HUES64 (cell line): Measurements from ENCODE around the gene CNOT4.
A peak's percentile ranks its signal among the peaks of the same experiment; 100 is the strongest.
"Not testable (repeated sequence)": the region's sequence is repeated elsewhere in the genome, so short reads cannot be mapped to it uniquely, and the experiment has no call there.

ENCODE experiments used
- H3K27ac ChIP-seq: 2 replicates; pipeline ENCODE4 v1.7.0; 2013; ENCODE audit warnings: low read depth, low read length, inconsistent platforms
- H3K27me3 ChIP-seq: 2 replicates; pipeline ENCODE4 v1.6.1; 2013; ENCODE audit warnings: mild to moderate bottlenecking, low read length; ENCODE audit not compliant: insufficient read depth
- H3K36me3 ChIP-seq: 2 replicates; pipeline ENCODE4 v1.6.1; 2013; ENCODE audit warnings: mild to moderate bottlenecking, low read length; ENCODE audit not compliant: insufficient read depth
- H3K4me1 ChIP-seq: 2 replicates; pipeline ENCODE4 v1.6.1; 2013; ENCODE audit warnings: mild to moderate bottlenecking, low read length, moderate library complexity; ENCODE audit not compliant: insufficient read depth
- H3K4me3 ChIP-seq: 2 replicates; pipeline ENCODE4 v1.5.1; 2013; ENCODE audit warnings: mild to moderate bottlenecking, low read length, moderate library complexity
- H3K9ac ChIP-seq: 2 replicates; pipeline ENCODE4 v1.6.1; 2013; ENCODE audit warnings: mild to moderate bottlenecking, low read depth, low read length
- H3K9me3 ChIP-seq: 2 replicates; pipeline ENCODE4 v1.6.1; 2013; ENCODE audit warnings: low read depth, low read length; ENCODE audit not compliant: insufficient read depth
- WGBS: fragments of 150-250, 120-280 bp; methylation state at CpG from one replicate; pipeline ENCODE4 v1.1.7; 2013; ENCODE audit warnings: missing lambda C conversion rate; 5-methylcytosine and 5-hydroxymethylcytosine counted together

CNOT4 gene

DNA sequence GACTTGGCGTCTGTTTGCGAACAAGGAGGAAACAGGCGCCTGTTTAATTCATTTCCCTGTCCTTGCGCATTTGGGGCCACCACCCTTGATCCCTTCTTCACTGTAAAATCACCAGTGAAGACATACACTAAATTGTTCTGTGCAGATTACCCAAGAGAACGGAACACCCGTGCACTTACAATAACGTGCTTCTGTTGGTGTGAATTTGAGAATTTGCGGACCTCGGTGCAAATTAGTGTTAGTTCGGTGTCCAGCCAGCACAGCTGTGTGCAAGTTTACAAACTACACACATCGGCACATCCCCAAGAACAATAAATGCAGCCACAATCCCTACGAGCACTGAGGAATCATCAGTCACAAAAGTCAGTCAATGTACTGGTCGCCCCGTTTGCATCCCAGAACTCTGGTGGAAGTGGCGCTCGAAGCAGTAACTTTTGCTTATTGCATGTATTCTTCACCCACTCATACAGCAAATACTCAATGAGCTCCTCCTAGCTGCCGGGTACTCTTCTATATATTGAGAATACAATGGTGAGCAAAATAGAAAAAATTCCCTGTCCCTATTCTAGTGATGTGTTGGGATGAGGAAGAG is 786 bp upstream of the CNOT4 start:
- H3K27me3 ChIP-seq, result peaks cover 7% of the 10 kb centered on the region; the same call in 1 of the 2 replicates
- no peaks in the 10 kb centered on the region for H3K36me3 ChIP-seq
- no peak overlapping the region for H3K27ac ChIP-seq
- no peaks in the 10 kb centered on the region for H3K9me3 ChIP-seq
- H3K9ac ChIP-seq, result peak overlapping the region; percentile 75
- peaks cover 12% of the 10 kb centered on the region for H3K4me1 ChIP-seq
- peak overlapping the region; percentile 84 for H3K4me3 ChIP-seq
- 12% methylated on average over 16 of the region's 17 CpGs for WGBS

DNA sequence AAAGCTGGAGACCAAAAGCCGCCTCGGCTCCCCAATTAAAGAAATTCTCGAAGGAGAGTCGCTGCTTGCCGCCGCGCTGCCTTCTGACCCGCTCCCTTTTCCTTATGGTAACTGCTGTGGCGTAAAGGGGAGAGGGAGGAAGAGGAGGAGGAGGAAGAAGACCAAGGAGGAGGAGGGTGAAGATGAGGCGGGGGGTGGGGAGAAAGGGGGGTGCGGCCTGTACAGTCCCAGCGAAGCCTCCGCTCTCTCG is 388 bp downstream of the CNOT4 start:
- H3K9me3 ChIP-seq, result no peaks in the 10 kb centered on the region
- H3K4me3 ChIP-seq, result peak overlapping the region; percentile 84
- H3K27ac ChIP-seq, result peak overlapping the region; percentile 96
- WGBS, result under 1% methylated on average over 14 of the region's 14 CpGs
- H3K4me1 ChIP-seq, result peaks cover 12% of the 10 kb centered on the region
- H3K9ac ChIP-seq, result peak overlapping the region; percentile 99
- H3K27me3 ChIP-seq, result peaks cover 7% of the 10 kb centered on the region; the same call in 1 of the 2 replicates
- H3K36me3 ChIP-seq, result no peaks in the 10 kb centered on the region

DNA sequence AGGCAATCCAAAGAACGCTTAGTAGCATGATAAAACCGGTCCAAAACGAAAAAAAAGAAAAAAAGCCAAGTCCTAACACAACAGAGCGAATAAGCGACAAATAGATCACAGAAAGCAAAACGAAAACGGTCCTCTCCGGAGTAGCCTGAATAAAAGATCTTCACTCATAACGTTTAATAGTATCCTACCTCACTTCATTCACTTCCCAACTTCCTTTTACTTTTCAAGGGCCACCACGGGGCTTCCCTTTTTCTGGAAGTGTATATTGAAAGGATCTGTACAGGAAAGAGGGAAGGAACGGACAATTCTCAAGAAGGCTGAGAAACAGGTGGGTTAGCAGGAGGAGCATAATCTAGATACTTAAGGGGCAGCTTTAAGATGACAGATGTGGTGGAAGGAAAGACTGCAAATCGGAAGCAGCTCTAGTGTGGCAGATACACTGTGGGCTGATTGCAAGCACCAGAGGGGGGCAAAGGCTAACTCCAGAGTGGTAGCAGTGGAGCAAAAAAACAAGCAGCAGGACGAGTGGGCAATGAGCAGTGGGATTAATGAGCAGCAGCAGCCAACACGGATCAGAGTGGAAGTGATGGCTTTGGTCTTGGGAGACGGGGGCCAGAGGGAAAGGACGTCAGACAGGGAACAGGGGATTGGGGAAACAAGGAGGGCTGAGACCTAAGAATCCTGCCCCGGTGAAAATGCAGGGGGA is 866 bp downstream of the CNOT4 start:
- Histone ChIP-seq H3K9me3 (no peaks in the 10 kb centered on the region), H3K27ac (peak overlapping the region; percentile 96; the same call in 1 of the 2 replicates), H3K27me3 (peaks cover 7% of the 10 kb centered on the region; the same call in 1 of the 2 replicates), H3K36me3 (no peaks in the 10 kb centered on the region), H3K4me1 (peaks cover 12% of the 10 kb centered on the region), H3K4me3 (peak overlapping the region; percentile 84), H3K9ac (peak overlapping the region; percentile 99)
- WGBS, result 2% methylated on average over 17 of the region's 17 CpGs

DNA sequence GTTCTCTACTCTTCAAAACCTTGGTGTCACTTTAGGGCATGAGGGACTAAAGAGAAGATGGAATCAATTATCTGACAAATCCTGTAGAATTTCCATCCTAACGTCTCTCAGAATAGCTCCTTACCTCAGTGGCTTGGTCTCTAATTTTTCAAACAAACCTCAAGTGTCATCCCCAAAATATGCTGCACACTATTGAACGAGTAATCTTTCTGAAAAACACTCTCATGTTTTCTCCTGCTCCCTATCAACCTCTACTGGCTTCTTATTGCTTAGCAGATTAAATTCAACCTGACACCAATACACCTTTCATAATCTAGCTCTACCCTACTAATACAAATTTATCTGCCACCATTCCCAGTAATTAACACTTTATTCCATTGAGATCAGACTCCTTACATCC is 8.5 kb downstream of the CNOT4 start:
- Histone ChIP-seq H3K9ac (no peak overlapping the region), H3K36me3 (no peaks in the 10 kb centered on the region), H3K4me3 (no peak overlapping the region), H3K27ac (no peak overlapping the region), H3K27me3 (no peaks in the 10 kb centered on the region), H3K9me3 (no peaks in the 10 kb centered on the region), H3K4me1 (peaks cover 15% of the 10 kb centered on the region)
- WGBS, result 92% methylated on average over 2 of the region's 2 CpGs

DNA sequence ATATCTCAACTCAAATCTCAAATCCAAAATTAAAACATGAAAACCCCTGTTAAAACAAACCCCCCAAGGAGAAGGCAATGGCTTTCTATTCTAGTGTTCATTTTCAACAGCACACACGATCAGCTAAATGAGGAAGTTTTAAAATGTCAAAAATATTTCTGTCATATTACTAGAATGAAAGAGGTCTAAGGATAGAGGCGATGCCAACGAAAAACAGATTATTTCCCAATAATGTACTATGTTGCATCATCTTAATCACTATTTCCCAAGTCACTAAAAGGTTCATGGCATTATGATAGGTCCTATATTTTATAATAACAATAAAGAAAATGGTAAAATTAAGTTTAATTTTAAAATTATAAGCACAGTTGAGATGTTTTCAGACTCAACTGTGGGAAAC is 10.1 kb downstream of the CNOT4 start:
- no CpG with 5 or more reads among the region's 3 CpGs for WGBS
- no peaks in the 10 kb centered on the region for H3K9me3 ChIP-seq

DNA sequence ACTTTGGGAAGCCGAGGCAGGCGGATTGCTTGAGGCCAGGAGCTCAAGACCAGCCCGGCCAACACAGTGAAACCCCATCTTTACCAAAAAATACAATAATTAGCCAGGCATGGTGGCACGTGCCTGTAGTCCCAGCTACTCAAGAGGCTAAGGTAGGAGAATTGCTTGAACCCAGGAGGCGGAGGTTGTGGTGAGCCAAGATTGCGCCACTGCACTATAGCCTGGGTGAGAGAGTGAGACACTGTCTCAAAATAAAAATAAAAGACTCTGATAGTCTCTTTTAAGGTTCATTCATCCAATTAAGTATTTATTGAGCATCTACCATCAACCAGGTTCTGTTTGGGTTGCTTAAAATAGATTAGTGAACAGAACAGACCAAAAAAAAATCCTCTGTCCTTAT is 12.7 kb downstream of the CNOT4 start:
- not testable (repeated sequence) for H3K9ac ChIP-seq

More for the DNA sequence above, 10.1 kb downstream of the CNOT4 start:
- no peaks in the 10 kb centered on the region for H3K36me3 ChIP-seq
- peaks cover 15% of the 10 kb centered on the region for H3K4me1 ChIP-seq
- H3K27ac ChIP-seq, result no peak overlapping the region
- H3K4me3 ChIP-seq, result no peak overlapping the region
- no peaks in the 10 kb centered on the region for H3K27me3 ChIP-seq
- no peak overlapping the region for H3K9ac ChIP-seq

DNA sequence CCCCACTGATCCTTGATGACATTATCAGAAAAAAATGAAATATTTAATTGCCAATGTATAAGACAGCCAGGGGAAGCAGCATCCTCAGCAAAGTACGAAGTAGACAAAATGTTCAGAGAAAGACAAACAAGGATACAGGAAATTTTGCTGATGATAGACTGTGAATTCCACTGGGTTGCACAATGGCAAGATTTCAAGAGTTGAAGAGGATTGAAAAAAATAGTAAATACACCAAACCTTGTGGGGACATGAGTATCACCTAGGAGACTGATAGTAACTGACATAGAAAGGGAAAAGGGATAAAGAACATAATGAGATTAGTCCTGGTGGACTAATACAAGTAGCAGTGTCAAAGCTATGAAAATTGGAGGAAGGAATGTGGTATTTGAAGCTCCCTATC is 16.5 kb downstream of the CNOT4 start:
- H3K27ac ChIP-seq, result no peak overlapping the region
- no peak overlapping the region for H3K9ac ChIP-seq
- no peak overlapping the region for H3K4me3 ChIP-seq
- H3K9me3 ChIP-seq, result no peaks in the 10 kb centered on the region
- no peaks in the 10 kb centered on the region for H3K27me3 ChIP-seq
- H3K36me3 ChIP-seq, result no peaks in the 10 kb centered on the region
- H3K4me1 ChIP-seq, result no peaks in the 10 kb centered on the region
- 93% methylated on average over 1 of the region's 1 CpG for WGBS

More for the DNA sequence above, 12.7 kb downstream of the CNOT4 start:
- not testable (repeated sequence) for H3K9me3 ChIP-seq, H3K27ac ChIP-seq, H3K4me3 ChIP-seq, H3K27me3 ChIP-seq, H3K36me3 ChIP-seq
- WGBS, result 93% methylated on average over 6 of the region's 6 CpGs
- peaks cover 15% of the 10 kb centered on the region for H3K4me1 ChIP-seq

DNA sequence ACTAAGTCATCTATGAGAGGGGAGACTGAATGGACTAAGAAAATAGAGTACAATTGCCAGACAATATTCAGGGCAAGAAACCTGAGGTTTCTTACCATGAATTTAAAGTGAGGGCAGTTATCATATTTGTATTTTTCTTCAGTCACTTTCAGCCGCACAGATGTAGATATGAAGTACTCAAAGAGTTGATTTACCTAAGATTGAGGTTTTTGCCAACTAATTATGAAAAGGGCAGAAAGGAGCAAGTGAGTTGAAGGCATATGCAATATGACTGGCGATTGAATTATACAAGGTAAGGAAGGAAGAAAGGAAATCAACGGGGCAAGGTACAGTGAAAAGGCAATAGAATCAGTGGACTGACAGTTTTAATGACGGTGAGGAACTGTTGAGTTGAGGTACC is 17.8 kb downstream of the CNOT4 start:
- H3K27me3 ChIP-seq, result no peaks in the 10 kb centered on the region
- no peak overlapping the region for H3K9ac ChIP-seq
- WGBS, result 92% methylated on average over 4 of the region's 4 CpGs
- no peak overlapping the region for H3K27ac ChIP-seq
- no peaks in the 10 kb centered on the region for H3K4me1 ChIP-seq
- no peaks in the 10 kb centered on the region for H3K36me3 ChIP-seq
- no peak overlapping the region for H3K4me3 ChIP-seq
- H3K9me3 ChIP-seq, result no peaks in the 10 kb centered on the region

DNA sequence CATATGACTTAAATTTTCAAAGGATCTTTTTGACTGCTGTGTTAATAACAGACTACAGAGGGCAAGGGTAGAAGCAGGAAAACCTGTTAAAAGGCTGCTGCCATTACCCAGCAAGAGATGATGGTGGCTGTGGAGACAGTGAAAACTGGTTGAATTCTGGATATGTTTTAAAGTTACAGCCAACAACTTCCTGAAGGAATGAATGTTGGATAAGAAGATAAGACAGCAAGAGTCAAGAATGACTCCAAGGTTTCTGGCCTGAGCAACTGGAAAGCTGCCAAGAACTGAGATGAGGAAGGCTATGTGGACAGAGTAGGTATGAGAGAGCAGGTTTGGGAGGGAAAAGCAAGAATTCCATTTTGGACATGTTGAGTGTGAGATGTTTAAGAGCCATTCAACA is 19.1 kb downstream of the CNOT4 start:
- H3K4me1 ChIP-seq, result no peaks in the 10 kb centered on the region
- no peaks in the 10 kb centered on the region for H3K36me3 ChIP-seq

DNA sequence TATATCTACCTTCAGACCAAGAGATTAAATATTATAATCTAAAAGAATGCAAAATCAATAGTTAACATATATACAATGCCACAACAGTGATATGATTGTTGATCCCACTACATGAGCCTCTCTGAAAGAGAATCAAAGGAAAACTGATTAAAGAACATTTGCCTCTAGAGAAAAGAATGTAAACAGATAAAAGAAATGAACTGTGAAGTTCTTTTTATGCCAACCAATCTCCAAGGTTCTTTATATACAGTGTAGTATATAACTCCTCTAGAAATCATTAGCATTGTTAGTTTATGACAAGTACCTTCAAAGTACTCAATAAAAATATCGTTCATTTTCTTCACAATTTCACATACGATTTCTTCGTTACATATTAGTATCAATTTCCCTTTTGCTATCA is 20.1 kb downstream of the CNOT4 start:
- Histone ChIP-seq H3K4me3 (no peak overlapping the region), H3K27me3 (no peaks in the 10 kb centered on the region)
- 97% methylated on average over 3 of the region's 3 CpGs for WGBS

More for the DNA sequence above, 19.1 kb downstream of the CNOT4 start:
- Histone ChIP-seq H3K27ac (no peak overlapping the region), H3K27me3 (no peaks in the 10 kb centered on the region), H3K9me3 (no peaks in the 10 kb centered on the region), H3K4me3 (no peak overlapping the region), H3K9ac (no peak overlapping the region)

DNA sequence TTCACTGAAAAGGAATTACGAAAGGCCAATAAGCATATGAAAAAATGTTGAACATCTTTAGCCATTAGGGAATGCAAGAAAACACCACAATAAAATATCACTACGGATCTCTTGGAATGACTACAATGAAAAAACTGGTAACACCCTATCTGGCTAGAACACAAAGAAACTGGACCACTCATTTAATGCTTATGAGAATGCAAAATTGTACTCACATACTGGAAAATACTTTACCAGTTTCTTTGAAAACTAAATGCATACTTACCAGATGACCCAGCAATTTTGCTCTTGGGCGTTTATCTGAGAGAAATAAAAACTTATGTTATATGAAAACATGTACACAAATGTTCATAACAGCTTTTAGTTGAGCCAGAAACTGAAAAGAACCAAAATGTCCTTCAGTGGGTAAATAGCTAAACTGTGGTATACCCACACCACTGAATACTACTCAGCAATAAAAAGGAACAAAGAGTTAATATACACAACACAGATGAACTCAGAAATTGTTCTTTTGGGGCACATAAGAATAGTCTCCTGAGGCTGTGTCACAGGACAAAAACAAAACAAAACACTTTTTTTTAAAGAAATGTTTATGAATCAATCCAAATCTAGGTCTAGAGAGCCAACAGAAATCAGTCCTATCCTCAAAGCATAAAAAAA is 23.5 kb downstream of the CNOT4 start:
- H3K9ac ChIP-seq, result no peak overlapping the region
- H3K36me3 ChIP-seq, result no peaks in the 10 kb centered on the region
- no peak overlapping the region for H3K4me3 ChIP-seq
- 95% methylated on average over 2 of the region's 3 CpGs for WGBS
- no peak overlapping the region for H3K27ac ChIP-seq
- H3K9me3 ChIP-seq, result no peaks in the 10 kb centered on the region
- H3K4me1 ChIP-seq, result no peaks in the 10 kb centered on the region
- no peaks in the 10 kb centered on the region for H3K27me3 ChIP-seq

More for the DNA sequence above, 20.1 kb downstream of the CNOT4 start:
- no peak overlapping the region for H3K27ac ChIP-seq
- H3K4me1 ChIP-seq, result no peaks in the 10 kb centered on the region
- no peak overlapping the region for H3K9ac ChIP-seq
- no peaks in the 10 kb centered on the region for H3K36me3 ChIP-seq
- H3K9me3 ChIP-seq, result no peaks in the 10 kb centered on the region
